Large intestine (tissue), 3 donors: ENCODE measurements around the gene STRN. TPM values are rescaled to one million over a fixed set of nuclear protein-coding genes. Genes with fewer than 3 reads are reported as not detected.
"Not testable (repeated sequence)": the region's sequence is repeated elsewhere in the genome, so short reads cannot be mapped to it uniquely, and the experiment has no call there.

Experiments used
- DNase-seq, 2 donors: peaks; one replicate each; pipeline versions ENCODE4 v3.0.0 to v3.0.0-alpha.2; 2013
- H3K27ac ChIP-seq: one replicate; pipeline ENCODE4 v1.5.1; 2013; ENCODE audit warnings: low read length
- H3K27me3 ChIP-seq: 2 replicates; pipeline ENCODE4 v1.6.1; 2013; ENCODE audit warnings: low read length; ENCODE audit not compliant: control insufficient read depth, insufficient read depth
- H3K36me3 ChIP-seq: 2 replicates; pipeline ENCODE4 v1.6.1; 2013; ENCODE audit warnings: low read length; ENCODE audit not compliant: control insufficient read depth, insufficient read depth
- H3K4me1 ChIP-seq: one replicate; pipeline ENCODE4 v1.6.1; 2013; ENCODE audit warnings: low read length; ENCODE audit not compliant: control insufficient read depth, insufficient read depth
- H3K4me3 ChIP-seq: one replicate; pipeline ENCODE4 v1.5.1; 2013; ENCODE audit warnings: low read length
- H3K9me3 ChIP-seq: one replicate; pipeline ENCODE4 v1.6.1; 2013; ENCODE audit warnings: mild to moderate bottlenecking, low read depth, low read length, moderate library complexity; ENCODE audit not compliant: control insufficient read depth
- whole genome bisulfite sequencing: methylation state at CpG from one replicate; pipeline ENCODE4 v1.1.5; 2013; ENCODE audit warnings: low lambda C conversion rate; ENCODE audit not compliant: insufficient coverage; 5-methylcytosine and 5-hydroxymethylcytosine counted together
- polyA plus RNA-seq: library from polyadenylated mRNA; unstranded; fragments of 120-200 nt; gene quantifications from one replicate; pipeline ENCODE4 v1.2.1, GENCODE V29; 2013

STRN gene
- polyA plus RNA-seq, 1 donor, result 15.6 TPM

GRCh38 chr2:36963734-36964133 lies 2.6 kb downstream of the STRN start:
- Histone ChIP-seq H3K27ac (no peak overlapping the region), H3K9me3 (no peaks in the 10 kb centered on the region), H3K4me3 (no peak overlapping the region), H3K4me1 (peaks cover 12% of the 10 kb centered on the region), H3K36me3 (no peaks in the 10 kb centered on the region), H3K27me3 (no peaks in the 10 kb centered on the region)
- WGBS, result 90% methylated on average over 2 of the region's 4 CpGs
- DNase-seq, result no peak

GRCh38 chr2:36963106-36963505 lies 3.2 kb downstream of the STRN start:
- Histone ChIP-seq H3K36me3 (no peaks in the 10 kb centered on the region), H3K9me3 (no peaks in the 10 kb centered on the region), H3K4me3 (no peak overlapping the region), H3K27me3 (no peaks in the 10 kb centered on the region), H3K27ac (no peak overlapping the region), H3K4me1 (peaks cover 12% of the 10 kb centered on the region)
- 75% methylated on average over 3 of the region's 4 CpGs for WGBS
- no peak for DNase-seq

DNA sequence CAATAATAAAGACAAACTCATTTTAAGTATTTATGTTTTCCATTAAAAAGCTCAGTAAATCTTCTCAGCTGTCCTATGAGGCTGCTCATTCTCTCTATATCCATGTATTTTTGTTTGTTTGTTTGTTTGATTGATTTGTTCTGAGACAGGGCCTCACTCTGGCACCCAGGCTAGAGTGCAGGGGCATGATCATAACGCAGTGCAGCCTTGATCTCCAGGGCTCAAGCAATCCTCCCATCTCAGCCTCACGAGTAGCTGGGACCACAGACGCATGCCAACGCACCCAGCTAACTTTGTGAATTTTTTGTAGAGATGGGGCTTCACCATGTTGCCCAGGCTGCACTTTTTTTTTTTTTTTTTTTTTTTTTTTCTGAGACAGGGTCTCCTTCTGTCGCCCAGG lies 5.6 kb downstream of the STRN start:
- Histone ChIP-seq H3K4me1 (peaks cover 7% of the 10 kb centered on the region), H3K27me3 (no peaks in the 10 kb centered on the region), H3K4me3 (no peak overlapping the region), H3K9me3 (no peaks in the 10 kb centered on the region), H3K27ac (no peak overlapping the region), H3K36me3 (no peaks in the 10 kb centered on the region)
- DNase-seq, result no peak
- no CpG with 5 or more reads among the region's 5 CpGs for WGBS

DNA sequence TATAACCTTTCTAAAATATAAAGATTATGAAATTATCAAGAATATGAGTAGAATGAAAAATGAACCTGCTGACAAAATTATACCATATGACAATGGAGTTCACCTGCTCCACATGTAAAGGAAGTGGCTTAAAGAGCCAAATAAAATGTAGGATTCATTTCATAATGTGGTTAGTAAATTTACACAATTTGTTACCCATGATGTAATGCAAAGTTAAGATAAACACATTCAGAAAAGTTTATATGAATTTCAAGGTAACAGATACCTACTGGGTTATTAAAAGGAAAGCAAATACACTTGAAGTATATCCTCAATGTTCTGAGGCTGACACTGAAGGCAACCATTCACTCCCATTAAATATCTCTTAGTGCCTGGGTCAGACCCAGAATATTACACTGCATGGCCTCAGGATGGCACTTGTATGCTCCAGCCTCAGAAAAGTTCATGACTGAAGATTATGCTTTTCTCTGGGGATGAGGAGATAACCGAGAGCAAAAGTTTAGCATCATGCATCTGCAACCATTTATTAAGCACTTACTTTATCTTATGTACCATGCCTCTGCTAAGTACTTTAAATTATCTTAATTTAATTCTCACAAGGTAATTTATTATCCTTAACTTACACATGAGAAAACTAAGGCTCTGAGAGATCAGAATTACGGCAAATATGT lies 6.2 kb downstream of the STRN start:
- no peak overlapping the region for H3K4me3 ChIP-seq

DNA sequence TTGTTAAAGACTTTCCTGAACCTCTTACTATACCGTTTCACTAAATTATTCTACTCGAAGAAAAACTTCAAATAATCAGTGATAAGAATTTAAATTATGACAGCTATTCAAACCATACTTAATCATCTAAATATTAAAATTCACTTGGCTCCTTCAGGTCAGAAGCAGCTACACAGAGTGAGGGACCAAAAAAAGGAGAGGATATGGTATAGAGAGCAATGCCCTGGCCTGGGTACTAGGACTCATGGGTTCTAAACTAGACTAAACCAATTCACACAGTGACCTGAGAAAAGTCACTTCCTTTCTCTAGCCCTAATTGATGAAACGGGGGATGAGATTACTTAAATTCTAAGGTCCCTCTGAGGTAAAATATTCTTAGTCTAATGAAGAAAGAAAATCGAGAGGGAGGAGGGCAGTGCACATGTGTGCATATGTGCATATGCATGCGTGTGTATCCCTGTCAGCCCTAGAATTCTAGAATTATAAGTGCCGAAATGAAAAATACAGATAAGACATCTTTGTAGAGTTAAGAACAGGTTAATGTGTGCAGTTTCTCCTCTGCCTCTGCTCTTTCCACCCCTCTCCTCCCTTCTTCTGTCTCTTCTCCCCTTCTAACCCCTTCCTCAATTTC lies 11.2 kb downstream of the STRN start:
- H3K9me3 ChIP-seq, result no peaks in the 10 kb centered on the region
- H3K4me3 ChIP-seq, result no peak overlapping the region
- peaks cover 2% of the 10 kb centered on the region for H3K36me3 ChIP-seq
- no peaks in the 10 kb centered on the region for H3K27me3 ChIP-seq
- WGBS, result 89% methylated on average over 3 of the region's 6 CpGs
- H3K27ac ChIP-seq, result no peak overlapping the region
- H3K4me1 ChIP-seq, result no peaks in the 10 kb centered on the region
- DNase-seq, result no peak

More for the DNA sequence above, 6.2 kb downstream of the STRN start:
- Histone ChIP-seq H3K36me3 (no peaks in the 10 kb centered on the region), H3K27me3 (no peaks in the 10 kb centered on the region), H3K4me1 (peaks cover 7% of the 10 kb centered on the region), H3K27ac (no peak overlapping the region), H3K9me3 (no peaks in the 10 kb centered on the region)
- WGBS, result no CpG with 5 or more reads among the region's 2 CpGs
- no peak for DNase-seq

GRCh38 chr2:36952748-36953197 lies 13.6 kb downstream of the STRN start:
- 83% methylated on average over 1 of the region's 3 CpGs for WGBS
- no peak for DNase-seq
- no peaks in the 10 kb centered on the region for H3K27me3 ChIP-seq
- no peaks in the 10 kb centered on the region for H3K4me1 ChIP-seq
- no peak overlapping the region for H3K27ac ChIP-seq
- peaks cover 2% of the 10 kb centered on the region for H3K36me3 ChIP-seq
- no peak overlapping the region for H3K4me3 ChIP-seq
- H3K9me3 ChIP-seq, result no peaks in the 10 kb centered on the region

DNA sequence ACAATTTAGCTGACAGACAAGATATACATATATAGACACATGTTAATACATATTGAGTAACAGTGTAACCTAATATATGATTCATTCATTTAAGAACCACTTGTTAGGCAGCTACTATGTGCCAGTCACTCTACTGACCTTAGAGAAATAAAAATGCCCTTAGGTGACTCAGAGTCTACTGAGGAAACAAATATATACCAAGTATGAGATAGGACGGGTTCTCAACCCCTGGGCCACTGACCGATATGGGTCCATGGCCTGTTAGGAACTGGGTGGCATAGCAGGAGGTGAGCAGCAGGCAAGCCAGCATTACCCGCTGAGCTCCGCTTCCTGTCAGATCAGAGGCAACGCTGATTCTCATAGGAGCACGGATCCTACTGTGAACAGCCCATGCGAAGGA lies 14.8 kb downstream of the STRN start:
- no peak overlapping the region for H3K27ac ChIP-seq
- H3K36me3 ChIP-seq, result peaks cover 2% of the 10 kb centered on the region
- 93% methylated on average over 3 of the region's 7 CpGs for WGBS
- no peak overlapping the region for H3K4me3 ChIP-seq
- no peaks in the 10 kb centered on the region for H3K4me1 ChIP-seq
- DNase-seq, result no peak
- H3K9me3 ChIP-seq, result no peaks in the 10 kb centered on the region
- no peaks in the 10 kb centered on the region for H3K27me3 ChIP-seq

- DNase-seq, result no peak
- no peaks in the 10 kb centered on the region for H3K9me3 ChIP-seq
- H3K4me1 ChIP-seq, result no peaks in the 10 kb centered on the region
- no peak overlapping the region for H3K4me3 ChIP-seq
- H3K27me3 ChIP-seq, result no peaks in the 10 kb centered on the region
- peaks cover 2% of the 10 kb centered on the region for H3K36me3 ChIP-seq
- no peak overlapping the region for H3K27ac ChIP-seq
- WGBS, result no CpG with 5 or more reads among the region's 2 CpGs
These were observed 15.3 kb downstream of the STRN start for GRCh38 chr2:36951027-36951518.

DNA sequence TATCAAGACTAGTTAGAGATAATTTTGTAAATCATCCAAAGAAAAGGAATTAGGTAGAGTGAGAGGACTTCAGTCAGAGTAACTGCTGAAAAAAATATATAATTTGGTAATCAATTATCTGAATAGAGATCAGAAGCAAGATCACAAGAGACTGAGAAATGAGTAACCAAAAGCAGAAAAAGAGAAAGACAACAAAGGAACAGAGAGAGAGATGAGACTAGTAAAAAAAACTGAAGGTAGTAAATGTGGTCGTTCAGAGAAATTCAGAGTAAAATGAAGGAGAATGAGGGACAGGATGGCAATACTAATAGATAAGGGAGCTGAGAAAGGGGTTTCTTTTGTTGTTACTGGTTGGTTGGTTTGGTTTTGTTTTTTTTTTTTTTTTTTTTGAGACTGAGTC lies 16.5 kb downstream of the STRN start:
- H3K36me3 ChIP-seq, result peaks cover 2% of the 10 kb centered on the region
- no peaks in the 10 kb centered on the region for H3K4me1 ChIP-seq
- no peaks in the 10 kb centered on the region for H3K27me3 ChIP-seq
- no peak overlapping the region for H3K27ac ChIP-seq
- DNase-seq, result no peak
- WGBS, result no CpG with 5 or more reads among the region's 1 CpG
- H3K4me3 ChIP-seq, result no peak overlapping the region
- H3K9me3 ChIP-seq, result no peaks in the 10 kb centered on the region

GRCh38 chr2:36945240-36945639 lies 21.1 kb downstream of the STRN start:
- not testable (repeated sequence) for H3K27ac ChIP-seq, DNase-seq, H3K27me3 ChIP-seq, H3K4me1 ChIP-seq, H3K36me3 ChIP-seq, H3K4me3 ChIP-seq, H3K9me3 ChIP-seq
- WGBS, result 100% methylated on average over 2 of the region's 10 CpGs

- H3K27me3 ChIP-seq, result no peaks in the 10 kb centered on the region
- H3K4me3 ChIP-seq, result no peak overlapping the region
- H3K4me1 ChIP-seq, result no peaks in the 10 kb centered on the region
- no peaks in the 10 kb centered on the region for H3K9me3 ChIP-seq
- H3K27ac ChIP-seq, result no peak overlapping the region
- H3K36me3 ChIP-seq, result no peaks in the 10 kb centered on the region
- DNase-seq, result no peak
- WGBS, result no CpG with 5 or more reads among the region's 4 CpGs
These were observed 24.5 kb downstream of the STRN start for GRCh38 chr2:36941867-36942266.
